HG02973 (cell line): ENCODE measurements around the gene MGRN1.
"Not testable (repeated sequence)": the region's sequence is repeated elsewhere in the genome, so short reads cannot be mapped to it uniquely, and the experiment has no call there.

Experiments used
- ATAC-seq: cut with Tn5 transposase; IDR thresholded peaks from one replicate; pipeline ENCODE4 v1.9.1; 2021; ENCODE audit warnings: moderate library complexity; ENCODE audit not compliant: unreplicated experiment

Gene MGRN1

GRCh38 chr16:4726616-4727015, 102.0 kb downstream of the MGRN1 start:
- ATAC-seq = no peak

DNA sequence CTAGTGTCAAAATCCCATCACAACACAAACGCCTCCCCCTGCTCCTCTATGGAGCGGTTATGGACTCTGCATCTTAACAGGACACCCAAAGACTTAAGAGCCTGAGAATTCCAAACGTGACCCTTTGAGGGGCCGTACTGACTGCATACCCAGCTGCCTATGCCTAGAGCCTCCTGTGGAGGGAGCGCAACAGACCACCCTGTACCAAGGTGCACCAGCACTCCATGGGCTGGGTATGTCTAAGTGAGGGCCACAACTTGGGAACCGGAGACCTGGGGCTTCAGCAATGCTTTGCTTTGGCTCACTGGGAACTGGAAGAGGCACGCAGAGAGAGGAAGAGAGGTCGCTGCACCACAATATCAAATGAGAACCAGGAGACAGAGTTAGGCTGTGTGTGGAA, 104.0 kb downstream of the MGRN1 start:
- no peak for ATAC-seq

- no peak for ATAC-seq
Observed at GRCh38 chr16:4729876-4730275, 105.2 kb downstream of the MGRN1 start.

- no peak for ATAC-seq
Observed at GRCh38 chr16:4733211-4733742, 108.7 kb downstream of the MGRN1 start.

- no peak for ATAC-seq
Observed at GRCh38 chr16:4733747-4734062, 109.1 kb downstream of the MGRN1 start.

DNA sequence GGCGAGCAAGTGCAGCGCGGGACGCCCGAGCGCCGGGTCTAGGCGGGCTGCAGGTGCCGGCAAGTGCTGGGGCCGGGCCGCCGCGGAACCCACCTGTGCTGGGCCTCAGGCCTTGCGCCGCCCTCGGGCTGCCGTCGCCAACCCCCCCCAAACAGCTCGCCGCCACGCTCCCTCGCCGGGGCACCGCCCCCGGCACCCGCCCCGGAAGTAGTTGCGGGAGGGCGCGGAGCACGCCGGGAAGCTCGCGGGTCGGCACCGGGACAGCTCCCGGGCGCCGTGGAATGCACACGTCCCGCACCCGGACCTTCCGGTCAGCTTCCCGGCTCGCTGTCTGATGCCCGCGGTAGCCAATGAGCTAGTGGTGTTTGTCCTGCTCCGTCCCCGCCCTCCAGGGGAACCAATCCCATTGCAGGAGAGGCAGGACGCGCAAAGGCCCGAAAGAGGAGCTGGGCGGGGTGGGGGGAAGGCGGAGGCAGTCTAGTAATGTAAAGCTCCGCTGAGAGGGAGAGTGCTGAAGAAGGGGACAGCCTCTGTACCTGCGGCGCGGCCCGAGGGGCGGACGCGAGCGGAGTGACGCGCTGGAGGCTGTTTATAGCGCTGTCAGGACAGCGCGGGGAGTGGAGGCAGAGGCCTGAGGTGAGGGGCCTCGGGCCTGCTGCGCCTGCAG, 109.6 kb downstream of the MGRN1 start, which contains the start of the genes ANKS3 and DNAAF8:
TSS of gene ANKS3 (minus strand) at position 209 of the 667 bp plus-strand sequence. CDS start 4,122 bp downstream, outside the sequence.
TSS of gene DNAAF8 (plus strand) at position 475 of the 667 bp plus-strand sequence. CDS start 1,978 bp downstream, outside the sequence.
- peak; percentile 74 for ATAC-seq

DNA sequence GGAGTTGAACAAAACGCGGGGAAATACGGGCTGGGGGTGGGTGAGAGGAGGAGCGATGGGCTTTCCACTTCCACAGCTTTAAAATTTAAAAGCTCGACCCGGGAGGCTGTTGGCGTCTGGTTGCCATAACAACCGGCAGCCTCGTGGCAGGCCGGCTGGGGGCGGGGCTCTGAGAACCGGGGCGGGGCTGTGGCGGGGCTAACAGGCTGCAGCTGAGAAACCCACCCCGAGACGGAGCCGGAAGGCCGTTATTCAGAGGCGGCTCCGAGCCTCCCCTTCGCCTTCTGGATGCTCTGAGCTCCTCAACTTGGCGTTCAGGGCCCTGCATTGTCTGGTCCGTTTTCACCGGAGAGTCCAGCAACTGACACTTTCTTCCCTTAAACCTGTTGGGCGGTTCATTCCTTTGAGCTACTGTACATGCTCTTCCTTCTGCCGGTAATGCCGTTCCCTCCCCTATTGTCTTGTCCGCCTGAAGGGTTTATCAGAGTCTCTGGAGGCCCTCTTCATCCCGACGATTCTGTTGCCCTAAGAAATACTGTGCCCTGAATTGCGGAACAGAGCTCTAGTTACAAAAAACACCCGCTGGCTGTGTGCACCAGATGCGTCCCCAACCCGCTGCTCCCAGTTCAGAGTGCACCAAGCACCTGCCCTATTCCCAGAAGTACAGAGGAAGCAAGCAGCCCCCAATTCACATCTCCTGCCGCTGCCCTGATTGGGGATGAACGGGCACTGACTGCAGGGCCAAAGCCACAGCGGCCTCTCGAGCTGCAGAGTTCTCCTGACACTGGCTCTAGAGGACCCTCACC, 110.3 kb downstream of the MGRN1 start:
- ATAC-seq = peak; percentile 43

GRCh38 chr16:4736546-4736945, 111.9 kb downstream of the MGRN1 start:
- ATAC-seq = no peak

DNA sequence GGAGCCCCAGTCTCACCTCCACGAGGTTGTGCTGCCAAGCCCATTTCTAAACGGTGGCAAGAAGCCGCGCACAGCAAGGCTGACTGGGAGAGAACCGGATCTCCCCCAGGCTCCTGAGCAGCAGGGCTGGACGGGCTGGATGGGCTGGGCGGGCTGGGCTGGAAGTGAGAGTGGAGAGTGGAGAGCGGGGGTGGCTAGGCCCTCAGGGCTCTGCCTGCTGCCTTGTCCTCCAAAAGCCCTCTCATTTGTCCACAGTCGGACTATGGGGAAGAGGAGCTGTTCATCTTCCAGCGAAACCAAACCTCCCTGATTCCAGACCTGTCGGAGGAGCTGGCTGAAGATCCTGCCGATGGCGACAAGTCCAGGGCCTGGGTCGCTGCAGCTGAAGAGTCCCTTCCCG, 112.9 kb downstream of the MGRN1 start:
- ATAC-seq = no peak

GRCh38 chr16:4738370-4738769, 113.7 kb downstream of the MGRN1 start:
- not testable (repeated sequence) for ATAC-seq
